Suprapubic skin (tissue), 4 donors: ENCODE data around the gene TMEM184B.

ENCODE experiments used
- EP300 ChIP-seq: sonication (generic); formaldehyde crosslinking; IDR thresholded peaks from one replicate; pipeline ENCODE4 v1.6.1; 2017; ENCODE audit warnings: antibody characterized with exemption
- POLR2A ChIP-seq, 2 donors: fragments of 450-650 bp; IDR thresholded peaks; one replicate each; pipeline ENCODE4 v1.6.1; 2017; ENCODE audit warnings: antibody characterized with exemption in 2 of 2, mild to moderate bottlenecking in 2 of 2, moderate library complexity in 2 of 2
- POLR2AphosphoS5 ChIP-seq, 3 donors: sonication (generic); formaldehyde crosslinking; IDR thresholded peaks; one replicate each; pipeline ENCODE4 v1.6.1; 2017; ENCODE audit warnings: antibody characterized with exemption in 3 of 3
- TF ChIP-seq, protein P1 (sequence below), 2 donors: fragments of 200-600 bp in 1 of 2; fragments of 450-650 bp in 1 of 2; sonication (generic) in 1 of 2; IDR thresholded peaks; one replicate each; pipeline ENCODE4 v1.5.1; 2016 to 2019; ENCODE audit warnings: antibody characterized with exemption in 2 of 2, mild to moderate bottlenecking in 1 of 2, moderate library complexity in 1 of 2

DNA sequence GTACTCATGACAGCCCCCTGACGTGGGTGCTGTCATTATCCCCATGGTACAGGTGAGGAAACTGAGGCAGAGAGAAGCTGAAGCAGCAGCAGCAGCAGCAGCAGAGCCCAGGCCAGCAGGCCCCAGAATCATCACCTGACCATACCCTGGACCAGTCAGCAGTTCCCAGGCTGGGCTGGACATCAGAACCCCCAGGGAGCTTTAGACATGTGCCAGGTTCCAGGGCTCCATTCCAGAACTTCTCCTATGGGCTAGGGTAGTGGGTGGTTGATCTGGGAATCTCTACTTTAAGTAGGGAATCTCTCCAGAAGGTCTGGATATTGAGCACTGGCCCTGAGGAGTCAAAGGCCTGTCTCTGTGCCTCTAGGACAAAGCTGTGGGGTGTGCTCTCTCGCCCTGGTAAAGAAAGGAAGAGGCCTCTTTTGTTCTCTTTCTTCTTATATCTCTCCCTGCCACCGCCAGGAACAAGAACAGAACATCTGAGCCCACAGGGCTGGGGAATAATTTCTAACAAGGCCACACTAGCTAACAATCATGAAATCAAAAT lies 44.4 kb downstream of the TMEM184B start:
- TF ChIP-seq, protein P1, sequence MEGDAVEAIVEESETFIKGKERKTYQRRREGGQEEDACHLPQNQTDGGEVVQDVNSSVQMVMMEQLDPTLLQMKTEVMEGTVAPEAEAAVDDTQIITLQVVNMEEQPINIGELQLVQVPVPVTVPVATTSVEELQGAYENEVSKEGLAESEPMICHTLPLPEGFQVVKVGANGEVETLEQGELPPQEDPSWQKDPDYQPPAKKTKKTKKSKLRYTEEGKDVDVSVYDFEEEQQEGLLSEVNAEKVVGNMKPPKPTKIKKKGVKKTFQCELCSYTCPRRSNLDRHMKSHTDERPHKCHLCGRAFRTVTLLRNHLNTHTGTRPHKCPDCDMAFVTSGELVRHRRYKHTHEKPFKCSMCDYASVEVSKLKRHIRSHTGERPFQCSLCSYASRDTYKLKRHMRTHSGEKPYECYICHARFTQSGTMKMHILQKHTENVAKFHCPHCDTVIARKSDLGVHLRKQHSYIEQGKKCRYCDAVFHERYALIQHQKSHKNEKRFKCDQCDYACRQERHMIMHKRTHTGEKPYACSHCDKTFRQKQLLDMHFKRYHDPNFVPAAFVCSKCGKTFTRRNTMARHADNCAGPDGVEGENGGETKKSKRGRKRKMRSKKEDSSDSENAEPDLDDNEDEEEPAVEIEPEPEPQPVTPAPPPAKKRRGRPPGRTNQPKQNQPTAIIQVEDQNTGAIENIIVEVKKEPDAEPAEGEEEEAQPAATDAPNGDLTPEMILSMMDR (IDR thresholded peaks at IDR 0.05): no peak
- TF ChIP-seq EP300 (no peak), POLR2A (IDR thresholded peaks at IDR 0.05) (no peak), POLR2AphosphoS5 (IDR thresholded peaks at IDR 0.05) (no peak)
